GM12873 (cell line): Measurements from ENCODE around the gene SDCCAG8.

Experiments used
- CTCF ChIP-seq: IDR thresholded peaks from 2 replicates; pipeline ENCODE4 v1.5.1; 2012; ENCODE audit warnings: low read depth, mild to moderate bottlenecking, moderate library complexity, low read length, control low read depth; ENCODE audit not compliant: insufficient read depth; ENCODE audit errors: missing control alignments

The SDCCAG8 gene

DNA sequence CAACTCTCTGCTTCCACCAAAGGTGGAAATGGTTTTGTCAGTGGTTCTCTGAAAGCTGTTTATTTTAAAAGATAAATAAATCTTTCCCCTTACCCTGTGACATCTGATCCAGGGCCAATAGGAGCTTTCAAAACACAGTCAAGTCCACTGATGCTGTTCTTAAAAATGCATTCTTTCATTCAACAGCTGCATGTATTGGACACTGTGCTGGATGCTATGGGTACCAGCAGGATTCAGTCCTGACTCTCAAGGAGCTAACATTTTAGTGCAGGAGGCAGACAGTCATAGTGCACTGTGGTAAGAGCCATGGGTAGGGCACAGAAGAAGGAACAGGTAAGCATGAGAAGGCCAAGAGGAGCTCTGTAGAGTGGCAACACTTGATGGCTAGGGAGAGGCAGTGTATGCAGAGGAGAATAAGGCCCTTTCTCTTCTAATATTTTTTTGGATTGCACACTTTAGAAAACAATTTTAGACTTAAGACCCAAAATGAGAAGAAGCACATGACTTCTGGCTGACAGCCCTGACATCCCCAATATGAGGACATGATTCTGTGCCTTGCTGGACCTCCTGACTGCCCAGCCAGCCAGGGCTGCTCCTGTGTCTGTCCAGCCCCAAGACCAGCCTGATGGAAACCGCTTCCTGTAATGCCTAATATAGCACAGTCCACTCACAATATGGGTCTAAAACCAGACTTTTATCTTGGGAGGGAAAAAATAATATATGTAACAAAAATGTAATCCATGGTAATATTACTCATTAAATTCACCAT, 207.3 kb downstream of the SDCCAG8 start:
- no peak for TF ChIP-seq CTCF

DNA sequence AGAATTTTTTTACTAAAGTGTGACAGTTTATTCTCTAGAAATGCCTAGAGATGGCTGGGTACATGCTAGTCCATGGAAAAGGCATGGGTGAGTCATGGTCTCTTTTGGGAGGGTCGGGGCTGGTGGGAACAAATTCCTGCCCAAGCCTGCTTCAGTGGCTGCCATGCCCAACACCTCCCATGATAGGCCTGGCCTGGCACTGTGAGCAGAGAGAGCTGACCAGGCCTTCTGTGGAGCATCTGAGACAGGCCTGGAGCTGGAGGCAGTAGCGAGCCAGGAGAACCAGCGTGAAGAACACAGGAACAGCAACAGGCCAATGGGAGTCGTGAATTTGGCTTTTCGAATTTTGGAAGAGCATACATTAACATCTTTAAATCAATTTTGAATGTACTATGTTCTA, 209.2 kb downstream of the SDCCAG8 start:
- TF ChIP-seq CTCF = no peak

DNA sequence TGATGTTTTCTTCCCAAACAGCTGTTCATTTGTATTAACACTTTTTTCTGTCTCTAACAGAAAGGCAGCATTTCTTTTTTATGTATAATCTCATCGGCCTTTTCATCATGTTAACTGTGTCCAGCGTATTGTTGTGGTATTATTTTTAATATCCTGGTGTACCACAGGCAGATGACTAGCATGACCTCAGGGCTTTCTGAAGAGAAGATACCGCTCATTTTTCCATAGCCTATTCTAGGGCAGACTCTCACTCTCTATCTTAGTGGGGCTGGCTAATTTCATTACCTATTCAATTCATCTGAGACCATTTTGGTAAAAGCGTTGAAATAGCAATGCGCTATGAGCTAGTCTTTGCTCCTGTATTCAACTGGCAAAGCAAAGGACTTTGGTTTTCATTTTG, 209.9 kb downstream of the SDCCAG8 start:
- TF ChIP-seq CTCF = no peak

DNA sequence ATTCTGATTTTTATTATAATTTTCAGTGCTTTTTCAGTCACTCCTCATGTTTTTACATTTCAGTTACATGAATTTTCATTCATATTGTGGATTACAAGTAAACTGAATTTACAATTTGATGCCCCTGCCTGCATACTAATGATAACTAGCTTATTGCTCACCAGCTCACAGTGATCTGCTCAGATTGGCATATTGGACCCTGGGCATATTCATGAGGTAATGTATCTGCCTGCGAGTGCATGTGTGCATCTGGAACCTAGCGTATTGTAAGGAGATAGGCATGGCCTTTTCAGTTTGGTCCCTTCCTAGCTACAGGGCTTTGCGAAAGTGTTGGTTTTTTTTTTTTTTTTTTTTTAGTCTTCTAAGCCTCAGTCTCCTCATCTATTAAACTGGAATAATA, 213.7 kb downstream of the SDCCAG8 start:
- no peak for TF ChIP-seq CTCF

GRCh38 chr1:243470502-243470901, 214.7 kb downstream of the SDCCAG8 start:
- no peak for TF ChIP-seq CTCF

- no peak for TF ChIP-seq CTCF
Observed at GRCh38 chr1:243471026-243471685, 215.3 kb downstream of the SDCCAG8 start.
